Trophoblast cell (in vitro differentiated cells and primary cell): ENCODE measurements around the gene KRT3.
"Not testable (repeated sequence)": the region's sequence is repeated elsewhere in the genome, so short reads cannot be mapped to it uniquely, and the experiment has no call there.

ENCODE experiments used
- DNase-seq, 2 donors: peaks; one replicate each; pipeline ENCODE4 v3.0.0-alpha.2; 2016
- H2AFZ ChIP-seq: 2 replicates; pipeline ENCODE4 v1.6.1; 2013; ENCODE audit warnings: low read length, moderate library complexity, mild to moderate bottlenecking; ENCODE audit not compliant: insufficient read depth, poor library complexity
- H2AK5ac ChIP-seq: 2 replicates; pipeline ENCODE4 v1.6.1; 2013; ENCODE audit warnings: mild to moderate bottlenecking, low read length
- H2BK120ac ChIP-seq: 2 replicates; pipeline ENCODE4 v1.6.1; 2013; ENCODE audit warnings: low read length, mild to moderate bottlenecking, moderate library complexity; ENCODE audit not compliant: insufficient read depth, poor library complexity
- H2BK12ac ChIP-seq: 2 replicates; pipeline ENCODE4 v1.6.1; 2013; ENCODE audit warnings: mild to moderate bottlenecking, low read length, moderate library complexity
- H2BK5ac ChIP-seq: 2 replicates; pipeline ENCODE4 v1.6.1; 2013; ENCODE audit warnings: low read length, low read depth, moderate library complexity, mild to moderate bottlenecking; ENCODE audit not compliant: poor library complexity
- H3K14ac ChIP-seq: 2 replicates; pipeline ENCODE4 v1.6.1; 2013; ENCODE audit warnings: mild to moderate bottlenecking, low read length
- H3K18ac ChIP-seq: 2 replicates; pipeline ENCODE4 v1.6.1; 2013; ENCODE audit warnings: mild to moderate bottlenecking, low read length
- H3K23ac ChIP-seq: 2 replicates; pipeline ENCODE4 v1.6.1; 2013; ENCODE audit warnings: low read length
- H3K27ac ChIP-seq: 2 replicates; pipeline ENCODE4 v1.5.1; 2013; ENCODE audit warnings: low read depth, mild to moderate bottlenecking, inconsistent platforms, low read length, moderate library complexity
- H3K27me3 ChIP-seq: 2 replicates; pipeline ENCODE4 v1.6.1; 2013; ENCODE audit warnings: inconsistent platforms, mild to moderate bottlenecking, low read length, moderate library complexity; ENCODE audit not compliant: insufficient read depth
- H3K36me3 ChIP-seq, 2 experiments: 1 replicate in 1 of 2; 2 replicates in 1 of 2; pipeline ENCODE4 v1.6.1; 2013; ENCODE audit warnings: low read length in 2 of 2, mild to moderate bottlenecking in 2 of 2, moderate library complexity in 1 of 2; ENCODE audit not compliant: insufficient read depth in 2 of 2, control insufficient read depth in 1 of 2
- H3K4ac ChIP-seq: 2 replicates; pipeline ENCODE4 v1.6.1; 2013; ENCODE audit warnings: low read depth, mild to moderate bottlenecking, low read length, moderate library complexity
- H3K4me1 ChIP-seq, 2 experiments: 1 replicate in 1 of 2; 2 replicates in 1 of 2; pipeline ENCODE4 v1.6.1; 2013; ENCODE audit warnings: low read length in 2 of 2, mild to moderate bottlenecking in 2 of 2, moderate library complexity in 1 of 2; ENCODE audit not compliant: insufficient read depth in 2 of 2, control insufficient read depth in 1 of 2
- H3K4me2 ChIP-seq: 2 replicates; pipeline ENCODE4 v1.6.1; 2013; ENCODE audit warnings: inconsistent platforms, mild to moderate bottlenecking, low read length, moderate library complexity
- H3K4me3 ChIP-seq: 2 replicates; pipeline ENCODE4 v1.5.1; 2013; ENCODE audit warnings: mild to moderate bottlenecking, low read depth, low read length, inconsistent platforms
- H3K79me1 ChIP-seq: one replicate; pipeline ENCODE4 v1.6.1; 2013; ENCODE audit warnings: low read length
- H3K79me2 ChIP-seq: 2 replicates; pipeline ENCODE4 v1.6.1; 2013; ENCODE audit warnings: low read length, mild to moderate bottlenecking; ENCODE audit not compliant: control insufficient read depth, insufficient read depth, poor library complexity
- H3K9ac ChIP-seq: 2 replicates; pipeline ENCODE4 v1.6.1; 2013; ENCODE audit warnings: mild to moderate bottlenecking, low read length
- H3K9me3 ChIP-seq: 2 replicates; pipeline ENCODE4 v1.6.1; 2013; ENCODE audit warnings: low read depth, mild to moderate bottlenecking, control low read depth, inconsistent platforms, low read length; ENCODE audit not compliant: insufficient read depth
- H4K12ac ChIP-seq: 2 replicates; pipeline ENCODE4 v1.6.1; 2013; ENCODE audit warnings: low read depth, mild to moderate bottlenecking, low read length, moderate library complexity
- H4K8ac ChIP-seq: 2 replicates; pipeline ENCODE4 v1.6.1; 2013; ENCODE audit warnings: low read depth, mild to moderate bottlenecking, low read length, moderate library complexity
- H4K91ac ChIP-seq: one replicate; pipeline ENCODE4 v1.6.1; 2013; ENCODE audit warnings: low read depth, mild to moderate bottlenecking, low read length, moderate library complexity
- WGBS: extraction: QIAGEN DNeasy Blood & Tissue Kit; methylation state at CpG from one replicate; pipeline ENCODE4 v1.1.7; 2013; ENCODE audit warnings: missing lambda C conversion rate; ENCODE audit not compliant: insufficient read length, insufficient coverage; ENCODE audit errors: extremely low coverage; 5-methylcytosine and 5-hydroxymethylcytosine counted together

Gene KRT3

DNA sequence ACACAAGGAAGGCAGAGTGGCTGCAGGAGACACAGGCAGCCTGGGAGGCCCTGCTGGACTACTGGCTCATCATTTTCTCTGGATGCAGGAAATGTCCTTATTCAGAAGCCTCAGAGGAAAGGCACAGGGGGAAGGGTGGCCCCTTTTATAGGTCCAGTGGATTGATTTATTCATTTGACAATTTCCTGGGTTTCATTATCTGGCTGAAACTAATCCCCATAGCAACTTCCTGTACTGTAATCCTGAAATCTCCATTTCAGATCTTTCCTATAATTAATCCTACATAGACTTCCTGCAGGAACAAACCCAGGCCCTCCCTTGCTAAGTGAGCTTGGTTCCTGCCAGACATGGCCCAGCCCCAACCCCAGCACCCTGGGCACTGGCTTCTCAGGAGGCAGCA, 41.8 kb downstream of the KRT3 start:
- Histone ChIP-seq H4K91ac (no peak overlapping the region), H3K14ac (no peak overlapping the region), H3K27me3 (peaks cover 3% of the 10 kb centered on the region), H2AFZ (no peak overlapping the region), H4K12ac (no peak overlapping the region), H2AK5ac (no peak overlapping the region), H3K4ac (no peak overlapping the region), H3K23ac (no peak overlapping the region), H3K4me3 (no peak overlapping the region), H3K9ac (no peak overlapping the region), H3K27ac (no peak overlapping the region), H3K4me1 (no peaks in the 10 kb centered on the region), H4K8ac (no peak overlapping the region), H2BK120ac (no peak overlapping the region), H3K9me3 (peaks cover 7% of the 10 kb centered on the region), H2BK5ac (no peak overlapping the region), H3K18ac (no peak overlapping the region), H2BK12ac (no peak overlapping the region), H3K4me2 (no peak overlapping the region), H3K79me1 (no peaks in the 10 kb centered on the region), H3K79me2 (no peaks in the 10 kb centered on the region), H3K36me3 (no peaks in the 10 kb centered on the region)
- no peak for DNase-seq

DNA sequence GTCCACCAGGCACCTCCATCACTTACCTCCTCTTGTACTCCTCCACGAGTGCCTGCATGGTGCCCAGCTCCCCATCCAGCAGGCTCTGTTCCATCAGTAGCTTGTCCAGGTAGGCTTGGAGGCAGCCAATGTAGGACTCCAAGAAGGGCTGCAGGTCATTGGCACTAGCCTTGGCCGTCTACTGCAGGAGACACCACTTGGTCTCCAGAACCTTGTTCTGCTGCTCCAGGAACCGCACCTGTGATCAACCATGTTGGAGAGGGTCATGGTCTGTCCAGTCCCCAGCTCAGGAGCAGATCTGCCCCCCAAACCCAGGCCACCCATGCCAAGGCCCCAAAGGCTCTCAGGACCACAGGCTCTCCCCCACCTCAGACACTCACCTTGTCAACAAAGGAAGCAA, 42.6 kb downstream of the KRT3 start:
- H2BK12ac ChIP-seq: no peak overlapping the region
- no peak overlapping the region for H3K4me2 ChIP-seq
- H3K79me2 ChIP-seq: no peaks in the 10 kb centered on the region
- H3K27me3 ChIP-seq: peaks cover 3% of the 10 kb centered on the region
- H3K9me3 ChIP-seq: peaks cover 7% of the 10 kb centered on the region
- H3K18ac ChIP-seq: no peak overlapping the region
- no peak overlapping the region for H3K4ac ChIP-seq
- no peak overlapping the region for H2AFZ ChIP-seq
- no peak overlapping the region for H4K91ac ChIP-seq
- no peak overlapping the region for H4K12ac ChIP-seq
- no peak overlapping the region for H3K23ac ChIP-seq
- no peaks in the 10 kb centered on the region for H3K4me1 ChIP-seq
- no peak overlapping the region for H2AK5ac ChIP-seq
- H3K36me3 ChIP-seq: no peaks in the 10 kb centered on the region
- no peak overlapping the region for H3K27ac ChIP-seq
- H3K9ac ChIP-seq: no peak overlapping the region
- no peak for DNase-seq
- no peaks in the 10 kb centered on the region for H3K79me1 ChIP-seq
- H2BK120ac ChIP-seq: no peak overlapping the region
- H3K4me3 ChIP-seq: no peak overlapping the region
- WGBS: no CpG with 5 or more reads among the region's 3 CpGs
- H3K14ac ChIP-seq: no peak overlapping the region
- H4K8ac ChIP-seq: no peak overlapping the region
- no peak overlapping the region for H2BK5ac ChIP-seq

DNA sequence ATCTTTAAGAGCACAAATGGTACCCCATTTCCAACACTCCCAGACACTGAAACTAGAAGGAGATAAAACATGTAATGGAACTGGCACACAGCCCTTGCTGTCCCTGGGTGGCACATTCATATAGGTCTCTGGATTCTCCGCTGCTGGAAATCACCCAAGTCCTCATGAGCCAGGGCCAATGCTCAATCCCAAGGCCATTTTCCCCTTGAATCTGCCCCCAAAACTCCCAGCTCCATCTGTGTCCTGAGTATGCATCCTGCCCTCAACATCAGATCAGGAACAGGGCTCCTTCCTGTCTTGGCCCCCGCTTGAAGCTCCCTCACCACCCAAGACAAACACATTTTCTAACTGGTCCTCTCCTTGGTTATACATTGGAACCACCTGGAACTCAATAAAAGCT, 43.4 kb downstream of the KRT3 start:
- Histone ChIP-seq H3K4me1 (no peaks in the 10 kb centered on the region), H3K9ac (no peak overlapping the region), H3K79me2 (no peaks in the 10 kb centered on the region), H3K18ac (no peak overlapping the region), H3K14ac (no peak overlapping the region), H3K4me2 (no peak overlapping the region), H3K79me1 (no peaks in the 10 kb centered on the region), H4K12ac (no peak overlapping the region), H3K4ac (no peak overlapping the region), H3K27me3 (peaks cover 2% of the 10 kb centered on the region), H4K8ac (no peak overlapping the region), H2AK5ac (no peak overlapping the region), H3K4me3 (no peak overlapping the region), H3K9me3 (peaks cover 7% of the 10 kb centered on the region), H4K91ac (no peak overlapping the region), H3K23ac (no peak overlapping the region), H3K36me3 (no peaks in the 10 kb centered on the region), H2BK120ac (no peak overlapping the region), H2BK12ac (no peak overlapping the region), H2BK5ac (no peak overlapping the region), H3K27ac (no peak overlapping the region), H2AFZ (no peak overlapping the region)
- DNase-seq: no peak
- no CpG with 5 or more reads among the region's 2 CpGs for WGBS

DNA sequence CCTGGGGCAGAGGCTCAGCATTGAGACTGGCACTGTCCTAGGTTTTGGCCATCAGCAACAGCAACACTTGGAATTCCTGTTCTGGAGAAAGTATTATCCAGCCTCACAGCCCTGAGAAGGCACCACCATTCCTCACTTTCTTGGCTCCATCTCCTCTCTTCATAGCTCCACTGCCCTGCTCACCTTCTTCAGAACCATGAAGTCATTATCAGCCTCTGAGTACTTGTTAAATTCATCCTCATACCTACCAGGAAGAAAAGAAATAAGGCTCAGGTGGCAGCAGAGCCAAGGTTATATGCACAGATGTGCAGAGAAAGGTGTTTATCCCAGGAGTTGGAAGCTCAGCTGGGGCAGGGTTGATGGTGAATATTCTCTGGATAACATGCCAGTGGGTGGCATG, 44.1 kb downstream of the KRT3 start:
- no peak overlapping the region for H3K4me2 ChIP-seq
- no peak overlapping the region for H3K18ac ChIP-seq
- H2BK5ac ChIP-seq: no peak overlapping the region
- no peak overlapping the region for H4K12ac ChIP-seq
- no peak overlapping the region for H2BK120ac ChIP-seq
- H3K27ac ChIP-seq: no peak overlapping the region
- no peak overlapping the region for H3K9ac ChIP-seq
- H4K8ac ChIP-seq: no peak overlapping the region
- no peak for DNase-seq
- H3K79me1 ChIP-seq: no peaks in the 10 kb centered on the region
- H3K4ac ChIP-seq: no peak overlapping the region
- no peaks in the 10 kb centered on the region for H3K79me2 ChIP-seq
- H2AFZ ChIP-seq: no peak overlapping the region
- H3K23ac ChIP-seq: no peak overlapping the region
- H3K4me3 ChIP-seq: no peak overlapping the region
- H3K36me3 ChIP-seq: no peaks in the 10 kb centered on the region
- peaks cover 4% of the 10 kb centered on the region for H3K9me3 ChIP-seq
- no peaks in the 10 kb centered on the region for H3K27me3 ChIP-seq
- no peaks in the 10 kb centered on the region for H3K4me1 ChIP-seq
- H4K91ac ChIP-seq: no peak overlapping the region
- H2AK5ac ChIP-seq: no peak overlapping the region
- H3K14ac ChIP-seq: no peak overlapping the region
- no peak overlapping the region for H2BK12ac ChIP-seq

DNA sequence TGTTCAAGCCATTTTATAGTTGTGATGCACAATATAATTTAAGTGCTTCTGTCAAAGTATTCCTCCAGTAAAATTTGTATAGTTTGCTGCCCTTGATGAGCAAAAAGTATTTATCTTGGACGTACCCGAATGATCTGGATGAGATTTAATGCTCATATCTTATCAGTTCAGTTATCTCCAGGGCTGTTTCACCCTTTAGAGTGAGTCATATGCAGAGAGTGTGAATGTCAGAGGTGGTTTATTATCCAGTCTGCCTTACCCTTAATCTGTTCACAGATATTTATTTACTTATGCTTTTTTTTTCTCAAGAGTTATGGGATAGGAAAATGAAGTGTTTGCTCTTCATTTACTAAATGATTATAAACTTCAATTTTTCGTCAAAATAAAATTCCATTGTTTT, 45.4 kb downstream of the KRT3 start:
- H3K14ac ChIP-seq, H2AK5ac ChIP-seq, H3K79me2 ChIP-seq, H3K9me3 ChIP-seq, H3K4ac ChIP-seq, H3K4me3 ChIP-seq, H3K23ac ChIP-seq, H2AFZ ChIP-seq, H3K27ac ChIP-seq, DNase-seq, H2BK120ac ChIP-seq, H2BK5ac ChIP-seq, H3K4me2 ChIP-seq, H3K9ac ChIP-seq, H3K79me1 ChIP-seq, H2BK12ac ChIP-seq, H3K4me1 ChIP-seq, H3K27me3 ChIP-seq, H4K8ac ChIP-seq, H3K18ac ChIP-seq, H4K12ac ChIP-seq, H3K36me3 ChIP-seq, H4K91ac ChIP-seq: not testable (repeated sequence)
- WGBS: no CpG with 5 or more reads among the region's 3 CpGs
